Medulla oblongata (tissue), 1 donor: Measurements from ENCODE around the gene HOXD3.

Experiments
- DNase-seq: peaks from one replicate; pipeline ENCODE4 v3.0.0-alpha.2; 2015; ENCODE audit errors: extremely low spot score

Gene HOXD3

GRCh38 chr2:176149481-176149938 lies 7.6 kb upstream of the HOXD3 start:
- no peak for DNase-seq

GRCh38 chr2:176149939-176150583 lies 7.0 kb upstream of the HOXD3 start:
- DNase-seq = no peak

GRCh38 chr2:176150584-176151441 lies 6.3 kb upstream of the HOXD3 start:
- DNase-seq = no peak

- no peak for DNase-seq
Measured at GRCh38 chr2:176151442-176152287, 5.4 kb upstream of the HOXD3 start, which contains the start of gene HOXD4. Gene HOXD4, plus strand, starts transcription at chr2:176151550. Its CDS starts 84 bp downstream, at chr2:176151634.

GRCh38 chr2:176152350-176153181 lies 4.5 kb upstream of the HOXD3 start:
- no peak for DNase-seq

- no peak for DNase-seq
Measured at GRCh38 chr2:176154576-176155252, 2.4 kb upstream of the HOXD3 start.

- DNase-seq = no peak
Measured at GRCh38 chr2:176155356-176156044, 1.6 kb upstream of the HOXD3 start.

- DNase-seq = no peak
Measured at GRCh38 chr2:176156301-176156806, 753 bp upstream of the HOXD3 start.

GRCh38 chr2:176157499-176158185 lies 535 bp downstream of the HOXD3 start:
- peak; percentile 51 for DNase-seq

GRCh38 chr2:176158186-176158591 lies 1.1 kb downstream of the HOXD3 start:
- DNase-seq = no peak

GRCh38 chr2:176158855-176159662 lies 2.0 kb downstream of the HOXD3 start:
- no peak for DNase-seq

- no peak for DNase-seq
Measured at GRCh38 chr2:176159663-176160250, 2.6 kb downstream of the HOXD3 start.

- no peak for DNase-seq
Measured at GRCh38 chr2:176160251-176160985, 3.3 kb downstream of the HOXD3 start.

- DNase-seq = no peak
Measured at GRCh38 chr2:176160986-176161824, 4.1 kb downstream of the HOXD3 start.

GRCh38 chr2:176161825-176162626 lies 4.9 kb downstream of the HOXD3 start:
- DNase-seq = peak; percentile 60
